ENCODE measurements around the gene CDC42BPA. TPM values are rescaled to one million over a fixed set of nuclear protein-coding genes. Genes with fewer than 3 reads are reported as not detected.
"Not testable (repeated sequence)": the region's sequence is repeated elsewhere in the genome, so short reads cannot be mapped to it uniquely, and the experiment has no call there.

CDC42BPA gene
- polyA plus RNA-seq, 1 donor, result 24.3 TPM

GRCh38 chr1:227260433-227260832 lies 57.9 kb downstream of the CDC42BPA start:
- DNase-seq, result no peak
- Histone ChIP-seq H3K36me3 (ENCODE audit: control insufficient read depth, insufficient read depth, low read length) (no peaks in the 10 kb centered on the region), H3K27ac (ENCODE audit: low read length) (no peak overlapping the region), H3K4me1 (ENCODE audit: control insufficient read depth, insufficient read depth, low read length) (no peaks in the 10 kb centered on the region), H3K4me3 (ENCODE audit: low read length) (no peak overlapping the region), H3K9me3 (ENCODE audit: control insufficient read depth, low read depth, low read length) (no peaks in the 10 kb centered on the region), H3K27me3 (ENCODE audit: control insufficient read depth, insufficient read depth, low read length) (no peaks in the 10 kb centered on the region)
- WGBS (ENCODE audit: insufficient coverage, low lambda C conversion rate), result 100% methylated on average over 2 of the region's 2 CpGs

- Histone ChIP-seq H3K27me3 (ENCODE audit: control insufficient read depth, insufficient read depth, low read length) (no peaks in the 10 kb centered on the region), H3K4me3 (ENCODE audit: low read length) (no peak overlapping the region), H3K36me3 (ENCODE audit: control insufficient read depth, insufficient read depth, low read length) (no peaks in the 10 kb centered on the region), H3K9me3 (ENCODE audit: control insufficient read depth, low read depth, low read length) (peaks cover 2% of the 10 kb centered on the region), H3K4me1 (ENCODE audit: control insufficient read depth, insufficient read depth, low read length) (no peaks in the 10 kb centered on the region), H3K27ac (ENCODE audit: low read length) (no peak overlapping the region)
- no CpG with 5 or more reads among the region's 7 CpGs for WGBS (ENCODE audit: insufficient coverage, low lambda C conversion rate)
- no peak for DNase-seq
Observed at GRCh38 chr1:227257964-227258363, 60.3 kb downstream of the CDC42BPA start.

GRCh38 chr1:227255086-227255732 lies 63.1 kb downstream of the CDC42BPA start:
- no peak overlapping the region for H3K27ac ChIP-seq (ENCODE audit: low read length)
- H3K4me3 ChIP-seq (ENCODE audit: low read length), result no peak overlapping the region
- H3K36me3 ChIP-seq (ENCODE audit: control insufficient read depth, insufficient read depth, low read length), result no peaks in the 10 kb centered on the region
- no peaks in the 10 kb centered on the region for H3K27me3 ChIP-seq (ENCODE audit: control insufficient read depth, insufficient read depth, low read length)
- DNase-seq, result peak in 1 of 2 donors; percentile 4
- WGBS (ENCODE audit: insufficient coverage, low lambda C conversion rate), result 20% methylated on average over 1 of the region's 5 CpGs
- peaks cover 2% of the 10 kb centered on the region for H3K9me3 ChIP-seq (ENCODE audit: control insufficient read depth, low read depth, low read length)
- no peaks in the 10 kb centered on the region for H3K4me1 ChIP-seq (ENCODE audit: control insufficient read depth, insufficient read depth, low read length)

- peaks cover 7% of the 10 kb centered on the region for H3K9me3 ChIP-seq (ENCODE audit: control insufficient read depth, low read depth, low read length)
- no peaks in the 10 kb centered on the region for H3K27me3 ChIP-seq (ENCODE audit: control insufficient read depth, insufficient read depth, low read length)
- H3K36me3 ChIP-seq (ENCODE audit: control insufficient read depth, insufficient read depth, low read length), result no peaks in the 10 kb centered on the region
- no peak overlapping the region for H3K27ac ChIP-seq (ENCODE audit: low read length)
- H3K4me1 ChIP-seq (ENCODE audit: control insufficient read depth, insufficient read depth, low read length), result no peaks in the 10 kb centered on the region
- WGBS (ENCODE audit: insufficient coverage, low lambda C conversion rate), result 97% methylated on average over 11 of the region's 13 CpGs
- no peak for DNase-seq
- no peak overlapping the region for H3K4me3 ChIP-seq (ENCODE audit: low read length)
Observed at GRCh38 chr1:227253065-227253464, 65.2 kb downstream of the CDC42BPA start.

GRCh38 chr1:227245613-227246320 lies 72.5 kb downstream of the CDC42BPA start:
- peaks cover 5% of the 10 kb centered on the region for H3K9me3 ChIP-seq (ENCODE audit: control insufficient read depth, low read depth, low read length)
- peaks cover 9% of the 10 kb centered on the region for H3K4me1 ChIP-seq (ENCODE audit: control insufficient read depth, insufficient read depth, low read length)
- 100% methylated on average over 2 of the region's 6 CpGs for WGBS (ENCODE audit: insufficient coverage, low lambda C conversion rate)
- H3K4me3 ChIP-seq (ENCODE audit: low read length), result no peak overlapping the region
- no peak overlapping the region for H3K27ac ChIP-seq (ENCODE audit: low read length)
- no peaks in the 10 kb centered on the region for H3K27me3 ChIP-seq (ENCODE audit: control insufficient read depth, insufficient read depth, low read length)
- peaks cover 3% of the 10 kb centered on the region for H3K36me3 ChIP-seq (ENCODE audit: control insufficient read depth, insufficient read depth, low read length)
- no peak for DNase-seq

- Histone ChIP-seq H3K9me3 (ENCODE audit: control insufficient read depth, low read depth, low read length) (peaks cover 5% of the 10 kb centered on the region), H3K4me3 (ENCODE audit: low read length) (no peak overlapping the region), H3K27ac (ENCODE audit: low read length) (peak overlapping the region; percentile 2), H3K27me3 (ENCODE audit: control insufficient read depth, insufficient read depth, low read length) (no peaks in the 10 kb centered on the region), H3K36me3 (ENCODE audit: control insufficient read depth, insufficient read depth, low read length) (peaks cover 3% of the 10 kb centered on the region), H3K4me1 (ENCODE audit: control insufficient read depth, insufficient read depth, low read length) (peaks cover 9% of the 10 kb centered on the region)
- peak in 1 of 2 donors; percentile 4 for DNase-seq
- no CpG with 5 or more reads among the region's 2 CpGs for WGBS (ENCODE audit: insufficient coverage, low lambda C conversion rate)
Observed at GRCh38 chr1:227244339-227245118, 73.8 kb downstream of the CDC42BPA start.

GRCh38 chr1:227242811-227243682 lies 75.2 kb downstream of the CDC42BPA start:
- no peaks in the 10 kb centered on the region for H3K27me3 ChIP-seq (ENCODE audit: control insufficient read depth, insufficient read depth, low read length)
- peak overlapping the region; percentile 56 for H3K27ac ChIP-seq (ENCODE audit: low read length)
- no peak overlapping the region for H3K4me3 ChIP-seq (ENCODE audit: low read length)
- peaks cover 3% of the 10 kb centered on the region for H3K36me3 ChIP-seq (ENCODE audit: control insufficient read depth, insufficient read depth, low read length)
- peaks cover 9% of the 10 kb centered on the region for H3K4me1 ChIP-seq (ENCODE audit: control insufficient read depth, insufficient read depth, low read length)
- DNase-seq, result peak in 1 of 2 donors; percentile 6
- no peaks in the 10 kb centered on the region for H3K9me3 ChIP-seq (ENCODE audit: control insufficient read depth, low read depth, low read length)
- no CpG with 5 or more reads among the region's 2 CpGs for WGBS (ENCODE audit: insufficient coverage, low lambda C conversion rate)

- Histone ChIP-seq H3K4me3 (ENCODE audit: low read length) (no peak overlapping the region), H3K27ac (ENCODE audit: low read length) (no peak overlapping the region), H3K9me3 (ENCODE audit: control insufficient read depth, low read depth, low read length) (no peaks in the 10 kb centered on the region), H3K4me1 (ENCODE audit: control insufficient read depth, insufficient read depth, low read length) (peaks cover 9% of the 10 kb centered on the region), H3K27me3 (ENCODE audit: control insufficient read depth, insufficient read depth, low read length) (no peaks in the 10 kb centered on the region), H3K36me3 (ENCODE audit: control insufficient read depth, insufficient read depth, low read length) (peaks cover 3% of the 10 kb centered on the region)
- DNase-seq, result no peak
Observed at GRCh38 chr1:227240983-227241382, 77.3 kb downstream of the CDC42BPA start.

- no peak overlapping the region for H3K4me3 ChIP-seq (ENCODE audit: low read length)
- no peaks in the 10 kb centered on the region for H3K4me1 ChIP-seq (ENCODE audit: control insufficient read depth, insufficient read depth, low read length)
- no peaks in the 10 kb centered on the region for H3K9me3 ChIP-seq (ENCODE audit: control insufficient read depth, low read depth, low read length)
- H3K36me3 ChIP-seq (ENCODE audit: control insufficient read depth, insufficient read depth, low read length), result no peaks in the 10 kb centered on the region
- DNase-seq, result peak; percentile 42 to 68
- H3K27me3 ChIP-seq (ENCODE audit: control insufficient read depth, insufficient read depth, low read length), result no peaks in the 10 kb centered on the region
- no peak overlapping the region for H3K27ac ChIP-seq (ENCODE audit: low read length)
- WGBS (ENCODE audit: insufficient coverage, low lambda C conversion rate), result no CpG with 5 or more reads among the region's 1 CpG
Observed at GRCh38 chr1:227234998-227235405, 83.3 kb downstream of the CDC42BPA start.

- not testable (repeated sequence) for DNase-seq; H3K27me3 ChIP-seq (ENCODE audit: control insufficient read depth, insufficient read depth, low read length); H3K4me3 ChIP-seq (ENCODE audit: low read length); H3K9me3 ChIP-seq (ENCODE audit: control insufficient read depth, low read depth, low read length); H3K27ac ChIP-seq (ENCODE audit: low read length); H3K36me3 ChIP-seq (ENCODE audit: control insufficient read depth, insufficient read depth, low read length); H3K4me1 ChIP-seq (ENCODE audit: control insufficient read depth, insufficient read depth, low read length)
- 100% methylated on average over 1 of the region's 7 CpGs for WGBS (ENCODE audit: insufficient coverage, low lambda C conversion rate)
Observed at GRCh38 chr1:227231128-227231527, 87.2 kb downstream of the CDC42BPA start.
